ENCODE measurements around the gene HOXD10. TPM values are rescaled to one million over a fixed set of nuclear protein-coding genes. Genes with fewer than 3 reads are reported as not detected.

The HOXD10 gene
- polyA plus RNA-seq, 1 experiment: not detected

- POLR2A ChIA-PET: no interaction called here
- H3K9me3 ChIP-seq (ENCODE audit: control insufficient read depth, insufficient read depth, low read length): peaks cover 3% of the 10 kb centered on the region; the same call in 1 of the 2 replicates
- CTCF ChIA-PET: no interaction called here
- H3K4me3 ChIP-seq (ENCODE audit: low read depth, low read length): no peak overlapping the region
- no peak overlapping the region for H3K27ac ChIP-seq (ENCODE audit: low read depth, low read length)
- DNase-seq (ENCODE audit: low read depth, low spot score): no peak
- no peak for TF ChIP-seq CTCF (IDR thresholded peaks at IDR 0.05; ENCODE audit: low read depth, low read length)
- H3K27me3 ChIP-seq (ENCODE audit: control insufficient read depth, insufficient read depth, low read length): peaks cover 90% of the 10 kb centered on the region
Measured at GRCh38 chr2:176072292-176072669, 44.3 kb upstream of the HOXD10 start.

GRCh38 chr2:176072951-176073904 is 43.4 kb upstream of the HOXD10 start:
- POLR2A ChIA-PET: no interaction called here

GRCh38 chr2:176074919-176075425 is 41.6 kb upstream of the HOXD10 start:
- Histone ChIP-seq H3K27ac (ENCODE audit: low read depth, low read length) (no peak overlapping the region), H3K4me3 (ENCODE audit: low read depth, low read length) (no peak overlapping the region), H3K9me3 (ENCODE audit: control insufficient read depth, insufficient read depth, low read length) (no peaks in the 10 kb centered on the region; the same call in 1 of the 2 replicates), H3K27me3 (ENCODE audit: control insufficient read depth, insufficient read depth, low read length) (peaks cover 85% of the 10 kb centered on the region)
- TF ChIP-seq CTCF (IDR thresholded peaks at IDR 0.05; ENCODE audit: low read depth, low read length): no peak
- CTCF ChIA-PET: interaction anchor here (0.7 to 2.1 kb wide), 2 partner anchors 13 to 385 kb away, joined by 3 to 8 read pairs; no protein-coding TSS in a partner anchor
- no peak for DNase-seq (ENCODE audit: low read depth, low spot score)
- POLR2A ChIA-PET: no interaction called here

More at GRCh38 chr2:176072951-176073904, 43.4 kb upstream of the HOXD10 start:
- DNase-seq (ENCODE audit: low read depth, low spot score): no peak
- no peaks in the 10 kb centered on the region; the same call in 1 of the 2 replicates for H3K9me3 ChIP-seq (ENCODE audit: control insufficient read depth, insufficient read depth, low read length)
- H3K4me3 ChIP-seq (ENCODE audit: low read depth, low read length): no peak overlapping the region
- no peak for TF ChIP-seq CTCF (IDR thresholded peaks at IDR 0.05; ENCODE audit: low read depth, low read length)
- CTCF ChIA-PET: no interaction called here
- H3K27ac ChIP-seq (ENCODE audit: low read depth, low read length): no peak overlapping the region
- peaks cover 84% of the 10 kb centered on the region for H3K27me3 ChIP-seq (ENCODE audit: control insufficient read depth, insufficient read depth, low read length)

- ChIA-PET CTCF (interaction anchor here (2.1 kb wide), 1 partner anchor 13 kb away, joined by 8 read pairs; no protein-coding TSS in a partner anchor), POLR2A (no interaction called here)
- H3K27me3 ChIP-seq (ENCODE audit: control insufficient read depth, insufficient read depth, low read length): peaks cover 83% of the 10 kb centered on the region
- no peak for DNase-seq (ENCODE audit: low read depth, low spot score)
- H3K27ac ChIP-seq (ENCODE audit: low read depth, low read length): no peak overlapping the region
- H3K9me3 ChIP-seq (ENCODE audit: control insufficient read depth, insufficient read depth, low read length): peaks cover under 1% of the 10 kb centered on the region; the same call in 1 of the 2 replicates
- H3K4me3 ChIP-seq (ENCODE audit: low read depth, low read length): no peak overlapping the region
- no peak for TF ChIP-seq CTCF (IDR thresholded peaks at IDR 0.05; ENCODE audit: low read depth, low read length)
Measured at GRCh38 chr2:176075481-176075880, 41.1 kb upstream of the HOXD10 start.

- peaks cover 6% of the 10 kb centered on the region for H3K9me3 ChIP-seq (ENCODE audit: control insufficient read depth, insufficient read depth, low read length)
- ChIA-PET CTCF (interaction anchor here (2.1 kb wide), 1 partner anchor 12 kb away, joined by 8 read pairs; no protein-coding TSS in a partner anchor), POLR2A (no interaction called here)
- DNase-seq (ENCODE audit: low read depth, low spot score): no peak
- no peak overlapping the region for H3K27ac ChIP-seq (ENCODE audit: low read depth, low read length)
- peaks cover 86% of the 10 kb centered on the region for H3K27me3 ChIP-seq (ENCODE audit: control insufficient read depth, insufficient read depth, low read length)
- TF ChIP-seq CTCF (IDR thresholded peaks at IDR 0.05; ENCODE audit: low read depth, low read length): no peak
- H3K4me3 ChIP-seq (ENCODE audit: low read depth, low read length): no peak overlapping the region
Measured at GRCh38 chr2:176076063-176076462, 40.5 kb upstream of the HOXD10 start.
